ENCODE data around the gene ANKLE2. TPM values are rescaled to one million over a fixed set of nuclear protein-coding genes. Genes with fewer than 3 reads are reported as not detected.

ANKLE2 gene
- polyA plus RNA-seq, 1 of the 3 experiments (the other 2 are of a cell fraction) = 55.1 TPM

DNA sequence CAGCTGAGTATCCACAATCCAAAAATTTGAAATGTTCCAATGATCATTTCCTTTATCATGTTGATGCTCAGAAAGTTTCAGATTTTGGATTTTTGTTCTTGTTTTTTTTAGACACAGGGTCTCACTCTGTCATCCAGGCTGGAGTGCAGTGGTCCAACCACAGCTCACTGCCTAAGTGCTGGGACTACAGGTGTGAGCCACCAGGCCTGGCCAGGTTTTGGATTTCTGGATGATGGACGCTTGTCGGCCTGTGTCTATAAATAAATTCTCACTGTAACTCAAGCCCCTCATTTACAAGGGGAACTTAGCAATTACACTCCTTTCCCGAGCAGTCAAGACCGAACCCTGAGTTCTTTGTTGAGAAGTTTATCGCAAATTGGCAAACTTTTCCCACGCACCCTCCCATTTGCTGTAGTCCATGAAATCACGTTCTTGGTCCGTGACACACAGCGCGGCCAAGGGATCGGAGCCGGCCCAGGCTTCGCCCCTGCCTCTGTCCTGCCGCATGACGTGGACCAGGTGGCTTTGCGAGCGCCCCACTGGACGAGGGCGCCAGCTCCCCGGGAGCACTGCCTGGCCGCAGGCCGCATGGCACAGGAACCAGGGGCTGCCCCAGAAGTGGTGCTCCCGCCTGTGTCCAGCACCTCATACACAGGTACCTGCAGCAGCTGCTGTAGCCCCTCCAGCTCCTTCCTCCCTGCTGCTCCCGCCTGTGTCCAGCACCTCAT is 14.0 kb upstream of the ANKLE2 start:
- no peaks in the 10 kb centered on the region for H3K4me1 ChIP-seq (ENCODE audit: control insufficient read depth in 1 of 2, insufficient read depth in 2 of 2, low read depth in 1 of 2, low read length in 1 of 2)
- no peaks in the 10 kb centered on the region for H3K9me2 ChIP-seq
- no peak overlapping the region for H3K4me2 ChIP-seq
- peaks cover 18% of the 10 kb centered on the region for H3F3A ChIP-seq (replicated peaks; ENCODE audit: insufficient read depth)
- H3K36me3 ChIP-seq (replicated peaks in 1 of 2; ENCODE audit: control insufficient read depth in 1 of 2, insufficient read depth in 2 of 2, low read length in 1 of 2) = peaks cover 33 to 84% of the 10 kb centered on the region in 2 experiments
- no peak overlapping the region for H3K9ac ChIP-seq
- no peaks in the 10 kb centered on the region for H3K27me3 ChIP-seq (ENCODE audit: insufficient read depth)
- no peak overlapping the region for H3K4me3 ChIP-seq (ENCODE audit: low read depth in 2 of 2, low read length in 1 of 2)
- 96% methylated on average over 10 of the region's 24 CpGs for WGBS (ENCODE audit: low lambda C conversion rate)
- ChIA-PET POLR2A (no interaction called here), CTCF (no interaction called here)
- H4K20me1 ChIP-seq (ENCODE audit: insufficient read depth) = no peaks in the 10 kb centered on the region
- H3K27ac ChIP-seq (ENCODE audit: low read depth in 2 of 2, low read length in 1 of 2) = no peak overlapping the region
- no peaks in the 10 kb centered on the region for H3K9me3 ChIP-seq
- peaks cover 5% of the 10 kb centered on the region for H3K79me2 ChIP-seq (ENCODE audit: insufficient read depth)
- no peak for TF ChIP-seq SMC3 (IDR thresholded peaks at IDR 0.05; ENCODE audit: low read depth, low read length)
- TF ChIP-seq EZH2phosphoT487 (IDR thresholded peaks at IDR 0.05; ENCODE audit: borderline replicate concordance, low read depth) = no peak
- TF ChIP-seq MXI1 (IDR thresholded peaks at IDR 0.05; ENCODE audit: low read depth, low read length) = no peak
- no peak for TF ChIP-seq RAD21 (IDR thresholded peaks at IDR 0.05; ENCODE audit: low read length)
- no peak for TF ChIP-seq CHD2 (IDR thresholded peaks at IDR 0.05; ENCODE audit: low read length, partially characterized antibody)
- no peak overlapping the region for H2AFZ ChIP-seq (ENCODE audit: low read depth)
- no peak for DNase-seq

DNA sequence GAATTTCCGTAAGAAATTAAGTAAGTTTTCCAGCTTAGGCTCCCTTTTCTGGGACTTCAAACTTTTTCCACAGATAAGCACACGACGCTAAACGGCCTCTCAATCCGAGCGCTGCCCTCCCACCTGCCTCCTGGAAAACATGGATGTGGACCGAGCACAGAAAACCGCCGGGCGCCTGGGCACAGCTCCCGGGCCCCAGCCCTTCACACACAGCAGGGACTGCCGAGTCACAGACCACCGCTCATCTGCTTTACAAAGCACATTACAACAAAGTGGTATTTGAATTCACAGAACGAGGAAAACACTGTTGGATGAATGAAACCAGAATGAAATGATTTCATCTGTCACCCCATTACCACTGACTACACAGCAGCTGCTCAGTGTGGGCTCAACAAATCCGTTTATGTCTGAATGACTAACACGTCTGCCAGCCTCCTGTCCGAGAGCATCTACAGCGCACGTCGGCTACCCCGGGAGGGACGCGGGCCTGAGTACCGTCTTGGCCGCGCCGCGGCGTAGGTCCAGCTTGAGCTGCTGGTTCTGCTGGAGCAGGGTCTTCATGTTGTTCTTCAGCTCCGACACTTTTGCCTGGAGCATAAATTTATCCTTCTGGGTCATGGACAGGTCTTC is 13.1 kb upstream of the ANKLE2 start:
- Histone ChIP-seq H3K4me3 (ENCODE audit: low read depth in 2 of 2, low read length in 1 of 2) (no peak overlapping the region), H3K36me3 (replicated peaks in 1 of 2; ENCODE audit: control insufficient read depth in 1 of 2, insufficient read depth in 2 of 2, low read length in 1 of 2) (peaks cover 35 to 77% of the 10 kb centered on the region in 2 experiments), H3K79me2 (ENCODE audit: insufficient read depth) (peaks cover 5% of the 10 kb centered on the region), H3K27ac (ENCODE audit: low read depth in 2 of 2, low read length in 1 of 2) (no peak overlapping the region; a peak in 1 of 4 replicates), H3F3A (replicated peaks; ENCODE audit: insufficient read depth) (peaks cover 25% of the 10 kb centered on the region), H3K9me2 (no peaks in the 10 kb centered on the region), H3K4me1 (ENCODE audit: control insufficient read depth in 1 of 2, insufficient read depth in 2 of 2, low read depth in 1 of 2, low read length in 1 of 2) (no peaks in the 10 kb centered on the region), H3K27me3 (ENCODE audit: insufficient read depth) (no peaks in the 10 kb centered on the region), H3K9ac (no peak overlapping the region), H2AFZ (ENCODE audit: low read depth) (no peak overlapping the region), H4K20me1 (ENCODE audit: insufficient read depth) (no peaks in the 10 kb centered on the region), H3K9me3 (no peaks in the 10 kb centered on the region), H3K4me2 (no peak overlapping the region)
- CTCF ChIA-PET = interaction anchor here (0.8 to 1.0 kb wide), 2 partner anchors 10 to 33 kb away, joined by 4 read pairs; no protein-coding TSS in a partner anchor
- POLR2A ChIA-PET = no interaction called here
- 87% methylated on average over 19 of the region's 30 CpGs for WGBS (ENCODE audit: low lambda C conversion rate)
- TF ChIP-seq RAD21 (IDR thresholded peaks at IDR 0.05; ENCODE audit: low read length) (no peak), POLR2AphosphoS5 (IDR thresholded peaks at IDR 0.05; ENCODE audit: low read depth, low read length) (no peak), MEF2A (IDR thresholded peaks at IDR 0.05; ENCODE audit: borderline replicate concordance, low read depth) (no peak), CHD2 (IDR thresholded peaks at IDR 0.05; ENCODE audit: low read length, partially characterized antibody) (no peak), JUND (IDR thresholded peaks at IDR 0.05) (no peak), TAF1 (IDR thresholded peaks at IDR 0.05; ENCODE audit: borderline replicate concordance, low read depth, low read length) (no peak), FOSL2 (IDR thresholded peaks at IDR 0.05; ENCODE audit: borderline replicate concordance, low read depth) (no peak), FOXJ3 (CRISPR knock-in tag; IDR thresholded peaks at IDR 0.05) (no peak), TEAD4 (IDR thresholded peaks at IDR 0.05; ENCODE audit: borderline replicate concordance, insufficient read depth) (no peak)
- TF ChIP-seq, protein P1, sequence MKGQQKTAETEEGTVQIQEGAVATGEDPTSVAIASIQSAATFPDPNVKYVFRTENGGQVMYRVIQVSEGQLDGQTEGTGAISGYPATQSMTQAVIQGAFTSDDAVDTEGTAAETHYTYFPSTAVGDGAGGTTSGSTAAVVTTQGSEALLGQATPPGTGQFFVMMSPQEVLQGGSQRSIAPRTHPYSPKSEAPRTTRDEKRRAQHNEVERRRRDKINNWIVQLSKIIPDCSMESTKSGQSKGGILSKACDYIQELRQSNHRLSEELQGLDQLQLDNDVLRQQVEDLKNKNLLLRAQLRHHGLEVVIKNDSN (IDR thresholded peaks at IDR 0.05; ENCODE audit: borderline replicate concordance, low read depth) = no peak
- no peak for DNase-seq

All from SK-N-SH (cell line).